GM12801 (cell line): Measurements from ENCODE around the gene FADS1.

Experiments used
- TF ChIP-seq, protein P1 (sequence below): IDR thresholded peaks from one replicate; pipeline ENCODE4 v1.5.1; 2011; ENCODE audit warnings: control low read depth; ENCODE audit not compliant: insufficient read length; ENCODE audit errors: extremely low read depth

Gene FADS1

DNA sequence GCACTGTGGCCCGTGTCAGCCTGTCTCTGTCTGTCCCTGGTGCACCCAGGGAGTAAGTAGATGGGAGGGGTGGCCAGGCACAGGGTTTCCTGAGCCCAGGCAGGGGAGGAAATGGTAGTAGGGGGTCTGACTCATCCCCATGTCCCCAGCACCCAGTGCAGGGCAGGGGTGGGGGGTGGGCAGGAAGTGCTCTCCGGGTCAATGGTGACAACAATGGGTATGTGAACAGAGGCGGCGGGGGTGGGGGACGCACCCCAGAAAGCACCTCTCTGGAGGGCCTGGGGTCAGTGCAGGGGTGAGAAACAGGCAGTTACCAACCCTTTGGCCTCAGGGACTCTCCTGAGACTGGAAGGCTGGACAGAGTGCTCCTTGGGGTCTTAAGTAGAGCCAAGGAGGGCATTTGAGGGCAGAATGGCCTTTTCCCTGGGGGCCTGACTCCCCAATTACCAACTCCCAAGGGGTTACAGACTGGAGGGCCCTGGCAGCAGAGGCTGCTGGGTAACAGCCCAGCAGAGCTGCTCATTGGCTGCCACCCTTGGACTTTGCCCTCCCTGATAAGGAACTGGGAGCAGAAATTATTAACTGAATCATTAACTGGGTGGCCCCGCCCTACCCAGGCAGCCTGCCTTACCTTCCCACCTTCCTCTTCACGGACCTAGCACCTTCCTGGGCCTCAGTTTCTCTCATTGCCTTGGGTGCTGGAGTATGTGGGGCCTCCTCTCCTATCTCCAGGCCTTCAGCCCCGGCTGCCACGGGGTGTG, 60.2 kb downstream of the FADS1 start:
- TF ChIP-seq, protein P1, sequence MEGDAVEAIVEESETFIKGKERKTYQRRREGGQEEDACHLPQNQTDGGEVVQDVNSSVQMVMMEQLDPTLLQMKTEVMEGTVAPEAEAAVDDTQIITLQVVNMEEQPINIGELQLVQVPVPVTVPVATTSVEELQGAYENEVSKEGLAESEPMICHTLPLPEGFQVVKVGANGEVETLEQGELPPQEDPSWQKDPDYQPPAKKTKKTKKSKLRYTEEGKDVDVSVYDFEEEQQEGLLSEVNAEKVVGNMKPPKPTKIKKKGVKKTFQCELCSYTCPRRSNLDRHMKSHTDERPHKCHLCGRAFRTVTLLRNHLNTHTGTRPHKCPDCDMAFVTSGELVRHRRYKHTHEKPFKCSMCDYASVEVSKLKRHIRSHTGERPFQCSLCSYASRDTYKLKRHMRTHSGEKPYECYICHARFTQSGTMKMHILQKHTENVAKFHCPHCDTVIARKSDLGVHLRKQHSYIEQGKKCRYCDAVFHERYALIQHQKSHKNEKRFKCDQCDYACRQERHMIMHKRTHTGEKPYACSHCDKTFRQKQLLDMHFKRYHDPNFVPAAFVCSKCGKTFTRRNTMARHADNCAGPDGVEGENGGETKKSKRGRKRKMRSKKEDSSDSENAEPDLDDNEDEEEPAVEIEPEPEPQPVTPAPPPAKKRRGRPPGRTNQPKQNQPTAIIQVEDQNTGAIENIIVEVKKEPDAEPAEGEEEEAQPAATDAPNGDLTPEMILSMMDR, result no peak

DNA sequence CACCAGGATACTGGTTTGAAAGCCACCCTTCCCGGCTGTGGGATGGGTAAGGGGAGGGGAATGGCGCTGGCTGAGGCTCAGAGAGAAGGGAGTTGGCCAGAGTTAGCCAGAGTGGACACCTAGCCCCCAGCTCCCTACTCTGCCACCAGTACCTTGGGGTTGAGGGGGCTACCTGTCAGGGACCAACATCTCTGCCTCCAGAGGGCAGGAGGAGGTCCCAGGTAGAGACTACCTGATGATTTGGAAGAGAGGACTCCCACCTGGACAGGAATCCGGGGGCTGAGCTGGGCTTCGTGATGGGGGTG, 60.7 kb downstream of the FADS1 start:
- TF ChIP-seq, protein P1, result no peak

DNA sequence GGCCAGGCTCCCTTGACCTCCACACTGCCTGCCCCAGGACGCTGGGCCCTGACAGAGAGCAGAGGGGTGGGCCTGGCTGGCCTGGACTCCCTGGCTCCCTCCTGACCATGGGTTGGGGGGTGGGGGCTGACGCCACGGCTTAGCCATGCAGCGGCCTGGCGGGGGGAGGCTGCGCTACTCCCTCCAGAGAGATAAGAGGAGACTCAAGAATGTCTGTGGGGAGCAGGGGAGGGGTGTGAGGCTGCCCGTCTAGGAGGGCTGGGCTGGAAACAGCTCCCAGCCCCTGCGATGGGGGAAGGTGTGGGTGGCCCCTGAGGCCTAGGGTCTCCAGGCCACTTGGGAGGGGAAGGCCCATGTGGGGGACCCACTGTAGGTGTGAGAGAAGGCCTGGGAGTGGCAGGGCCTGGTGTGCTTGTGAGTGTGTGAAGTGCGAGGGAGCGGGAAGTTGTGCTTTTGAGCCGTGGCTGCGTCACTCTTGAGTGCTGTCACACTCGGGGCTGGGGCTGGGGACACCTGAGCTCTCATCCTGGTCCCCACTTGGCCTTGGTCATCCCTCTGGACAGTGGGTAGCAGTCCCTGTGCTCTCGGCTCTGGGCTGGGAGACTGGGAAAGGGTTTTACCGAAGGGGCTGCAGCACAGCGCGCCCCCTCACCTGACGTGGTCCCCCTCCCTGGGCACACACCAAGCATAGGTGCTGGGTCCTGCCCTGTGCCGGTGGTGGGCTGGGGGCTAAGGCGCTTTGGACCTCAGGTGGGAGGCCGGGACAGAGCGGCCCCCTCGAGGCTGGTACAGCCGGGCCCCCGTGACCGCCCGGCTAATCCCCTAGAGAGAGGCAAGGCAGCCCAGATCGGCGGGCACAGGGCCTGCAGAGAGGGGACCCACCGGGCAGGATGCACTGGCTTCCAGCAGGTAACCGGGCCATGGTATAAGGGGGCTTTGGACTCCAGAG, 62.0 kb downstream of the FADS1 start:
- TF ChIP-seq, protein P1, result no peak

DNA sequence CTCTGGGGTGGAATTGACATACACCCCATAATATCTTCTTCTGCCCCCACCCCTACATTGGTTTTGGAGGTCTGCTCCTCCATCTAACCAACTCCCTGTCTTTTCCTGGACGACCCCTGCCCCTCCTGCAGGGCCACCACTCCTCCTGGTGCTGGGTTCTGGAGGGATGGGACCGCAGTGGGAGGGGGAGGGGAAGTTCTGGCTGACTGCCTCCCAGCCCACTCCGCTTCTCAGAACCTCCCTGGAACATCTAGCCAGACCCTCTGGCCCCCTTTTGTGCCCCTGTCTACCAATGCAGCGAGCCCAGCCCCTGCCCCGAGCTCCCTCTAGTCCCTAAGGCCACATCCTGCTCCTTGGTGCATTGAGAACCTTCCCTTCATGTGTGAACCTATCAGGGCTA, 63.1 kb downstream of the FADS1 start:
- TF ChIP-seq, protein P1, result no peak

DNA sequence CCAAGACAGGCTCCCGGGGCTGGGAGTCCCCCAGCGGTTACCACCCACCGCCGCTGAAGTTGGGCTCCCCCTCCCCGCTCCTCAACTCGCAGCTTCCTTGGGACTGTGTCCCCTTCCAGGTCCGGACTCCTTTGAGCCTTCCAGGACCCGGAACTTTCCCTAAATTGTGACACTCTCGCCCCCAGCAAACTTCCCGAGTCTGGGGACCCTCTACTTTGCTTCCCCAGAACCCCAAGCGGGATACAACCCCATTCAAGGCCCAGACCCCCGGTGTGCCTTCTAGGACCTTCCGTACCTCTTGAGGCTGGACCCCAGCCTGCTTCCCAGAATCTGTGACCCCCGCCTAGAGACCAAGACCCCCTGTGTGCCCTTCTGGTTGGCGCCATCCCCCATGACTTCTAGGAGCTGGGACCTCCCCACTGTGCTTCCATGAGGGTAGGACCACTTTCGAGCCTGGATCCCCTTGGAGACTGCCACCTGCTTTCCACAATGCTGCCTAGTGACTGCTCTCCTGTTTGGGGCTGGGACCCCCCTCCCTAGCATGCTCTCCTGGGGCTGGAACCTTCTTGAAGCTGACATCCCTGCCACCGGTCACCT, 63.8 kb downstream of the FADS1 start:
- TF ChIP-seq, protein P1, result no peak

DNA sequence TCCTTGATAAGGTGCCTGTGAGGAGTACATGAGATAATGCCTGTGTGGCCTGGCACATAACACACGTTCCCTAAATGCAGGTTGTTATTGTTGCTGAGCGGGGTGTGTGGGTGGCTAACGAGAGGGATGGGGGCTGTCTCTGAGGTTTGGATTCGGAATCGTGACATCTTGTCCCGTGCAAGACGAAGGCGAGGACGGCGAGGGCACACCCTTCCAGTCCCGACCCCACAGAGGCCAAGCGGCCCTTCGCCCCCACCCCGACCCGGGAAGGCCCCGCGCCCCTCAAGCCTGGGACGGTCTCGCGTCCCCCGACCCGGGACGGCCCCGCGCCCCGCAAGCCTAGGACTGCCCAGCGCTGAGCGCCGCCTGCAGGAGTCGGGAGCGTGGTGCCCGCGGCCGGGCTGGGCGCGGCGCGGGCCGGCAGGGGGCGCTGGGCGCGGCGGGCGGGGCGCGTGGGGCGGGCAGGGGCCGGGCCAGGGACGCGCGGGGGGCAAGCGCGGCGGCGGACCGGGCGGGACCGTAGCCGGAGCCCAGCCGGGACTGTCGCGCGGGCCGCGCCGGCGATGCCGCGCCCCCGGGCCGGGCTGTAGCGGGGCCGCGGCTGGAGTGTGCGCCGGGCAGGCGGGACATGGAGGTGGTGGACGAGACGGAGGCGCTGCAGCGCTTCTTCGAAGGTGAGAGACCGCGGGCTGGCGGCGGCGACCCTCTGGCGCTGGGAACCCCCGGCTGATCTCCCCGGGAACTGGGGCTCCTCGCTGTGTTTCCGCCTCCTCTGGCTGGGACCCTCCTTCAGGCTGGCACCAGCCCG, 64.5 kb downstream of the FADS1 start, which contains the start of gene MYRF:
MYRF (plus strand) TSS at position 520 of the 808 bp plus-strand sequence; CDS start at position 629, 109 bp downstream.
- TF ChIP-seq, protein P1, result no peak
